Activated naive CD4-positive, alpha-beta T cell treated with anti-CD3 and anti-CD28 coated beads for 36 hours (primary cell): ENCODE measurements around the gene MICALL1. TPM values are rescaled to one million over a fixed set of nuclear protein-coding genes. Genes with fewer than 3 reads are reported as not detected.
A peak's percentile ranks its signal among the peaks of the same experiment; 100 is the strongest.
"Not testable (repeated sequence)": the region's sequence is repeated elsewhere in the genome, so short reads cannot be mapped to it uniquely, and the experiment has no call there.

Experiments used
- CTCF ChIA-PET: fragments of 350-600 bp; sonication (Branson Sonifier 250); formaldehyde crosslinking; loops from one replicate; lab custom pipeline; 2021; ENCODE audit warnings: antibody characterized with exemption; lab: Charles Lee
- DNase-seq: peaks from one replicate; pipeline ENCODE4 v3.0.0-alpha.2; 2020
- H3K27ac Mint-ChIP-seq: one replicate; pipeline ENCODE4 v1.8.0; 2021; ENCODE audit warnings: mild to moderate bottlenecking, mixed read lengths
- H3K27me3 Mint-ChIP-seq: one replicate; pipeline ENCODE4 v1.8.0; 2021; ENCODE audit warnings: low read depth, mixed read lengths
- H3K36me3 Mint-ChIP-seq: one replicate; pipeline ENCODE4 v1.8.0; 2021; ENCODE audit warnings: low read depth, mixed read lengths
- H3K4me1 Mint-ChIP-seq: one replicate; pipeline ENCODE4 v1.8.0; 2021; ENCODE audit warnings: low read depth, mixed read lengths
- H3K4me3 Mint-ChIP-seq: one replicate; pipeline ENCODE4 v1.8.0; 2021; ENCODE audit warnings: mild to moderate bottlenecking, moderate library complexity, mixed read lengths
- H3K9me3 Mint-ChIP-seq: one replicate; pipeline ENCODE4 v1.8.0; 2021; ENCODE audit warnings: mixed read lengths
- intact Hi-C: fragments of 100-400 bp; cut with micrococcal nuclease; formaldehyde crosslinking; loops from one replicate; pipeline ENCODE4 v1.15.1; 2023
- total RNA-seq, 2 experiments: library from RNA; stranded (reverse); gene quantifications; one replicate each; pipeline ENCODE4 v1.2.3, GENCODE V29; 2021

Gene MICALL1
- total RNA-seq, 2 experiments from 2014 or later: 12.0 to 12.9 TPM

- Mint-ChIP-seq H3K27ac (no peak overlapping the region), H3K27me3 (peaks cover 5% of the 10 kb centered on the region), H3K9me3 (no peaks in the 10 kb centered on the region), H3K4me3 (peak overlapping the region; percentile 98), H3K4me1 (peaks cover 29% of the 10 kb centered on the region), H3K36me3 (peaks cover 12% of the 10 kb centered on the region)
- CTCF ChIA-PET: interaction anchor here (0.9 kb wide), 1 partner anchor 90 kb away, joined by 3 read pairs; no protein-coding TSS in a partner anchor
- intact Hi-C loops: loop anchor here (2.0 to 5.0 kb wide), 2 partner anchors 56 to 136 kb away; no protein-coding TSS in a partner anchor
- DNase-seq: peak; percentile 8
Measured at GRCh38 chr22:37953062-37953436, 47.0 kb downstream of the MICALL1 start.

- Mint-ChIP-seq H3K36me3 (peaks cover 14% of the 10 kb centered on the region), H3K9me3 (no peaks in the 10 kb centered on the region), H3K4me1 (peaks cover 31% of the 10 kb centered on the region), H3K27ac (peak within 1 kb of the TSS; percentile 79), H3K4me3 (peak within 1 kb of the TSS; percentile 98), H3K27me3 (peaks cover 5% of the 10 kb centered on the region)
- intact Hi-C loops: loop anchor here (2.0 to 5.0 kb wide), 2 partner anchors 57 to 136 kb away; no protein-coding TSS in a partner anchor
- DNase-seq: peak; percentile 98
- CTCF ChIA-PET: interaction anchor here (0.7 to 1.2 kb wide), 4 partner anchors 14 to 136 kb away, joined by 3 read pairs; no protein-coding TSS in a partner anchor
Measured at GRCh38 chr22:37953437-37954179, 47.5 kb downstream of the MICALL1 start, which contains the start of the genes C22orf23 and POLR2F. TSS of gene C22orf23 (minus strand) at chr22:37953601. CDS start at chr22:37953149, 452 bp downstream. TSS of gene POLR2F (plus strand) at chr22:37953699. CDS start at chr22:37953788, 89 bp downstream.

- intact Hi-C loops: loop anchor here (5.0 kb wide), 1 partner anchor 137 kb away; no protein-coding TSS in a partner anchor
- Mint-ChIP-seq H3K36me3 (peaks cover 24% of the 10 kb centered on the region), H3K4me1 (peaks cover 35% of the 10 kb centered on the region), H3K27me3 (peaks cover 5% of the 10 kb centered on the region), H3K9me3 (no peaks in the 10 kb centered on the region), H3K27ac (no peak overlapping the region), H3K4me3 (peak overlapping the region; percentile 98)
- CTCF ChIA-PET: interaction anchor here (0.7 to 1.2 kb wide), 3 partner anchors 13 to 137 kb away, joined by 3 read pairs; no protein-coding TSS in a partner anchor
- no peak for DNase-seq
Measured at GRCh38 chr22:37954686-37955085, 48.6 kb downstream of the MICALL1 start.

- intact Hi-C loops, DNase-seq, H3K9me3 Mint-ChIP-seq, H3K27me3 Mint-ChIP-seq, H3K4me3 Mint-ChIP-seq, H3K27ac Mint-ChIP-seq: not testable (repeated sequence)
- peaks cover 24% of the 10 kb centered on the region for H3K36me3 Mint-ChIP-seq
- CTCF ChIA-PET: interaction anchor here (1.7 kb wide), 1 partner anchor 10 kb away, joined by 5 read pairs; no protein-coding TSS in a partner anchor
- H3K4me1 Mint-ChIP-seq: peaks cover 35% of the 10 kb centered on the region
Measured at GRCh38 chr22:37955825-37956397, 49.8 kb downstream of the MICALL1 start.

- H3K9me3 Mint-ChIP-seq: no peaks in the 10 kb centered on the region
- peaks cover 34% of the 10 kb centered on the region for H3K36me3 Mint-ChIP-seq
- H3K4me3 Mint-ChIP-seq: no peak overlapping the region
- peaks cover 35% of the 10 kb centered on the region for H3K4me1 Mint-ChIP-seq
- CTCF ChIA-PET: interaction anchor here (1.7 kb wide), 1 partner anchor 8 kb away, joined by 5 read pairs; no protein-coding TSS in a partner anchor
- intact Hi-C loops: no loop called here
- H3K27ac Mint-ChIP-seq: no peak overlapping the region
- no peak for DNase-seq
- H3K27me3 Mint-ChIP-seq: peaks cover 2% of the 10 kb centered on the region
Measured at GRCh38 chr22:37957232-37957631, 51.1 kb downstream of the MICALL1 start.

- Mint-ChIP-seq H3K9me3 (no peaks in the 10 kb centered on the region), H3K27me3 (no peaks in the 10 kb centered on the region), H3K36me3 (peaks cover 36% of the 10 kb centered on the region), H3K4me1 (peaks cover 22% of the 10 kb centered on the region), H3K27ac (no peak overlapping the region), H3K4me3 (no peak overlapping the region)
- intact Hi-C loops: no loop called here
- CTCF ChIA-PET: interaction anchor here (0.6 to 0.7 kb wide), 3 partner anchors 11 to 323 kb away, joined by 3 to 4 read pairs (median 4); no protein-coding TSS in a partner anchor
- DNase-seq: no peak
Measured at GRCh38 chr22:37959231-37959825, 53.2 kb downstream of the MICALL1 start.

GRCh38 chr22:37961062-37961461 is 55.0 kb downstream of the MICALL1 start:
- Mint-ChIP-seq H3K9me3 (no peaks in the 10 kb centered on the region), H3K27ac (no peak overlapping the region), H3K4me3 (no peak overlapping the region), H3K27me3 (no peaks in the 10 kb centered on the region), H3K4me1 (peaks cover 13% of the 10 kb centered on the region), H3K36me3 (peaks cover 39% of the 10 kb centered on the region)
- DNase-seq: no peak
- intact Hi-C loops: no loop called here
- CTCF ChIA-PET: no interaction called here

GRCh38 chr22:37965940-37966664 is 60.0 kb downstream of the MICALL1 start:
- CTCF ChIA-PET: interaction anchor here (0.6 to 2.3 kb wide), 13 partner anchors 9 to 994 kb away, joined by 3 to 23 read pairs (median 4); no protein-coding TSS in a partner anchor
- Mint-ChIP-seq H3K36me3 (peaks cover 28% of the 10 kb centered on the region), H3K9me3 (no peaks in the 10 kb centered on the region), H3K4me1 (no peaks in the 10 kb centered on the region), H3K27me3 (no peaks in the 10 kb centered on the region), H3K27ac (no peak overlapping the region), H3K4me3 (no peak overlapping the region)
- DNase-seq: no peak
- intact Hi-C loops: loop anchor here (1.0 kb wide), 3 partner anchors 32 to 149 kb away; no protein-coding TSS in a partner anchor

- Mint-ChIP-seq H3K27ac (no peak overlapping the region), H3K4me1 (no peaks in the 10 kb centered on the region), H3K4me3 (no peak overlapping the region), H3K9me3 (no peaks in the 10 kb centered on the region), H3K36me3 (peaks cover 20% of the 10 kb centered on the region), H3K27me3 (no peaks in the 10 kb centered on the region)
- CTCF ChIA-PET: interaction anchor here (0.7 to 2.3 kb wide), 2 partner anchors 36 to 149 kb away, joined by 3 to 8 read pairs; no protein-coding TSS in a partner anchor
- intact Hi-C loops: no loop called here
- no peak for DNase-seq
Measured at GRCh38 chr22:37967147-37967546, 61.0 kb downstream of the MICALL1 start.

GRCh38 chr22:37967637-37968451 is 61.7 kb downstream of the MICALL1 start:
- no peaks in the 10 kb centered on the region for H3K27me3 Mint-ChIP-seq
- CTCF ChIA-PET: interaction anchor here (0.7 to 2.3 kb wide), 3 partner anchors 14 to 150 kb away, joined by 3 to 8 read pairs (median 3); no protein-coding TSS in a partner anchor

More at GRCh38 chr22:37967637-37968451, 61.7 kb downstream of the MICALL1 start:
- H3K36me3 Mint-ChIP-seq: peaks cover 18% of the 10 kb centered on the region
- no peaks in the 10 kb centered on the region for H3K9me3 Mint-ChIP-seq
- intact Hi-C loops: no loop called here
- H3K4me3 Mint-ChIP-seq: no peak overlapping the region
- no peak overlapping the region for H3K27ac Mint-ChIP-seq
- H3K4me1 Mint-ChIP-seq: no peaks in the 10 kb centered on the region
- DNase-seq: no peak
